Thymus (tissue), 14 donors: ENCODE results near the gene NDUFB3. TPM values are rescaled to one million over a fixed set of nuclear protein-coding genes. Genes with fewer than 3 reads are reported as not detected.
A peak's percentile ranks its signal among the peaks of the same experiment; 100 is the strongest.
"Not testable (repeated sequence)": the region's sequence is repeated elsewhere in the genome, so short reads cannot be mapped to it uniquely, and the experiment has no call there.

ENCODE experiments used
- DNase-seq, 9 donors: peaks; one replicate each; pipeline ENCODE4 v3.0.0-alpha.2; 2013; ENCODE audit warnings: low spot score in 9 of 9, low read depth in 6 of 9, missing footprints in 1 of 9
- H3K27ac ChIP-seq, 2 donors: one replicate each; pipeline ENCODE4 v1.5.1; 2013; ENCODE audit warnings: control low read depth in 1 of 2, low read depth in 1 of 2, low read length in 1 of 2, mild to moderate bottlenecking in 1 of 2, moderate library complexity in 1 of 2
- H3K27me3 ChIP-seq, 2 donors: one replicate each; pipeline ENCODE4 v1.5.1; 2013; ENCODE audit warnings: low read length in 1 of 2; ENCODE audit not compliant: control insufficient read depth in 2 of 2, insufficient read depth in 1 of 2
- H3K36me3 ChIP-seq, 2 donors: one replicate each; pipeline ENCODE4 v1.5.1; 2013; ENCODE audit warnings: low read length in 1 of 2, mild to moderate bottlenecking in 1 of 2, moderate library complexity in 1 of 2; ENCODE audit not compliant: control insufficient read depth in 2 of 2, insufficient read depth in 2 of 2
- H3K4me1 ChIP-seq, 2 donors: one replicate each; pipeline ENCODE4 v1.5.1; 2013; ENCODE audit warnings: low read length in 2 of 2; ENCODE audit not compliant: control insufficient read depth in 2 of 2, insufficient read depth in 2 of 2
- H3K4me3 ChIP-seq, 2 donors: one replicate each; pipeline ENCODE4 v1.5.1; 2013; ENCODE audit warnings: low read length in 2 of 2, control low read depth in 1 of 2, mild to moderate bottlenecking in 1 of 2
- H3K9me3 ChIP-seq, 2 donors: one replicate each; pipeline ENCODE4 v1.5.1; 2013; ENCODE audit warnings: low read length in 1 of 2, mild to moderate bottlenecking in 1 of 2; ENCODE audit not compliant: control insufficient read depth in 2 of 2, insufficient read depth in 1 of 2
- WGBS: extraction: QIAGEN DNeasy Blood & Tissue Kit; methylation state at CpG from one replicate; pipeline ENCODE4 v1.1.7; 2013; 5-methylcytosine and 5-hydroxymethylcytosine counted together
- long read RNA-seq, 10 donors: transcript quantifications; one replicate each; lab custom pipeline, GENCODE V29; 2026
- polyA plus RNA-seq: library from polyadenylated mRNA; stranded (reverse); fragments of 200-250 nt; gene quantifications from one replicate; pipeline ENCODE4 v1.2.3, GENCODE V29; 2013
- total RNA-seq: library from RNA; stranded (reverse); fragments of 120-200 nt; gene quantifications from one replicate; pipeline ENCODE4 v1.2.4, GENCODE V29; 2013
- donor health status: healthy.

The NDUFB3 gene
- total RNA-seq (210 TPM), polyA plus RNA-seq (83.0 TPM)
- long read RNA-seq, donor 1, transcript NDUFB3-201 (3 exons, 755 nt): major isoform, 20 of 21 reads
- long read RNA-seq, donor 1, partial matches to known transcripts: 0 of 21 reads
- long read RNA-seq, donor 1, other reads (novel, unspliced or antisense): 0 of 21 reads
- long read RNA-seq, donor 2, transcript NDUFB3-201 (3 exons, 755 nt): major isoform, 201 of 238 reads
- long read RNA-seq, donor 2, partial matches to known transcripts: 31 of 238 reads
- long read RNA-seq, donor 2, other reads (novel, unspliced or antisense): 0 of 238 reads
- long read RNA-seq, donor 3, transcript NDUFB3-201 (3 exons, 755 nt): major isoform, 352 of 690 reads
- long read RNA-seq, donor 3, transcript NDUFB3-204 (4 exons, 547 nt): minor isoform, 5 of 690 reads
- long read RNA-seq, donor 3, partial matches to known transcripts: 330 of 690 reads
- long read RNA-seq, donor 3, other reads (novel, unspliced or antisense): 0 of 690 reads
- long read RNA-seq, donor 4, transcript NDUFB3-201 (3 exons, 755 nt): major isoform, 79 of 154 reads
- long read RNA-seq, donor 4, partial matches to known transcripts: 74 of 154 reads
- long read RNA-seq, donor 4, other reads (novel, unspliced or antisense): 0 of 154 reads
- long read RNA-seq, donor 5, transcript NDUFB3-201 (3 exons, 755 nt): major isoform, 371 of 762 reads
- long read RNA-seq, donor 5, partial matches to known transcripts: 387 of 762 reads
- long read RNA-seq, donor 5, other reads (novel, unspliced or antisense): 0 of 762 reads
- long read RNA-seq, donor 6, transcript NDUFB3-201 (3 exons, 755 nt): major isoform, 123 of 218 reads
- long read RNA-seq, donor 6, partial matches to known transcripts: 92 of 218 reads
- long read RNA-seq, donor 6, other reads (novel, unspliced or antisense): 0 of 218 reads
- long read RNA-seq, donor 7, transcript NDUFB3-201 (3 exons, 755 nt): major isoform, 159 of 365 reads
- long read RNA-seq, donor 7, partial matches to known transcripts: 202 of 365 reads
- long read RNA-seq, donor 7, other reads (novel, unspliced or antisense): 0 of 365 reads
- long read RNA-seq, donor 8, transcript NDUFB3-201 (3 exons, 755 nt): major isoform, 49 of 49 reads
- long read RNA-seq, donor 8, partial matches to known transcripts: 0 of 49 reads
- long read RNA-seq, donor 8, other reads (novel, unspliced or antisense): 0 of 49 reads
- long read RNA-seq, donor 9, transcript NDUFB3-201 (3 exons, 755 nt): major isoform, 130 of 263 reads
- long read RNA-seq, donor 9, partial matches to known transcripts: 132 of 263 reads
- long read RNA-seq, donor 9, other reads (novel, unspliced or antisense): 0 of 263 reads
- long read RNA-seq, donor 10, transcript NDUFB3-201 (3 exons, 755 nt): major isoform, 124 of 214 reads
- long read RNA-seq, donor 10, partial matches to known transcripts: 86 of 214 reads
- long read RNA-seq, donor 10, other reads (novel, unspliced or antisense): 0 of 214 reads

GRCh38 chr2:201071479-201072200 lies at the start of gene NDUFB3, which contains the start of gene HYCC2:
Gene NDUFB3, plus strand, starts transcription at chr2:201072001. Its CDS starts 6,882 bp downstream, at chr2:201078883.
Gene HYCC2, minus strand, starts transcription at chr2:201071671. Its CDS starts 47,662 bp downstream, at chr2:201024009.
- peak; percentile 92 to 99 (median 97) for DNase-seq
- WGBS: under 1% methylated on average over 34 of the region's 34 CpGs
- Histone ChIP-seq H3K27me3 (no peaks in the 10 kb centered on the region), H3K4me3 (peak within 1 kb of the TSS; percentile 72 to 76), H3K4me1 (peaks cover 8 to 14% of the 10 kb centered on the region in 2 donors), H3K27ac (peak within 1 kb of the TSS; percentile 94 to 95), H3K9me3 (no peaks in the 10 kb centered on the region), H3K36me3 (no peaks in the 10 kb centered on the region)

- Histone ChIP-seq H3K4me3 (no peak overlapping the region), H3K27me3 (no peaks in the 10 kb centered on the region), H3K36me3 (peaks cover 3 to 23% of the 10 kb centered on the region in 2 donors), H3K27ac (no peak overlapping the region), H3K4me1 (no peaks in the 10 kb centered on the region), H3K9me3 (no peaks in the 10 kb centered on the region)
- DNase-seq: no peak
These were observed 47.3 kb upstream of the NDUFB3 start for GRCh38 chr2:201024518-201024917.

- not testable (repeated sequence) for DNase-seq, H3K36me3 ChIP-seq, H3K27me3 ChIP-seq, H3K4me3 ChIP-seq, H3K27ac ChIP-seq, H3K9me3 ChIP-seq, H3K4me1 ChIP-seq
- WGBS: 94% methylated on average over 1 of the region's 2 CpGs
These were observed 37.4 kb upstream of the NDUFB3 start for GRCh38 chr2:201034355-201034754.

- H3K36me3 ChIP-seq, H3K4me3 ChIP-seq: not testable (repeated sequence)
These were observed 33.4 kb upstream of the NDUFB3 start for GRCh38 chr2:201038361-201038760.

GRCh38 chr2:201038855-201039254 lies 32.9 kb upstream of the NDUFB3 start:
- no peak for DNase-seq
- no peaks in the 10 kb centered on the region for H3K27me3 ChIP-seq
- H3K9me3 ChIP-seq: no peaks in the 10 kb centered on the region
- peaks cover 0 to 3% of the 10 kb centered on the region in 2 donors for H3K36me3 ChIP-seq
- H3K4me3 ChIP-seq: no peak overlapping the region
- H3K27ac ChIP-seq: no peak overlapping the region
- 98% methylated on average over 2 of the region's 2 CpGs for WGBS
- no peaks in the 10 kb centered on the region for H3K4me1 ChIP-seq

More at GRCh38 chr2:201038361-201038760, 33.4 kb upstream of the NDUFB3 start:
- WGBS: 97% methylated on average over 4 of the region's 4 CpGs
- not testable (repeated sequence) for DNase-seq, H3K27ac ChIP-seq, H3K27me3 ChIP-seq, H3K4me1 ChIP-seq, H3K9me3 ChIP-seq

GRCh38 chr2:201040867-201041628 lies 30.8 kb upstream of the NDUFB3 start:
- Histone ChIP-seq H3K4me3 (no peak overlapping the region), H3K9me3 (no peaks in the 10 kb centered on the region), H3K27ac (no peak overlapping the region), H3K36me3 (peaks cover 0 to 12% of the 10 kb centered on the region in 2 donors), H3K4me1 (no peaks in the 10 kb centered on the region), H3K27me3 (no peaks in the 10 kb centered on the region)
- DNase-seq: peak in 1 of 9 donors; percentile 6
- WGBS: 75% methylated on average over 4 of the region's 4 CpGs

- not testable (repeated sequence) for DNase-seq, H3K4me1 ChIP-seq, H3K27ac ChIP-seq, H3K9me3 ChIP-seq, H3K4me3 ChIP-seq, H3K27me3 ChIP-seq
- 98% methylated on average over 36 of the region's 36 CpGs for WGBS
- peaks cover 0 to 12% of the 10 kb centered on the region in 2 donors for H3K36me3 ChIP-seq
These were observed 29.4 kb upstream of the NDUFB3 start for GRCh38 chr2:201042451-201042850.
